ENCODE data around the gene SFRP5. TPM values are rescaled to one million over a fixed set of nuclear protein-coding genes. Genes with fewer than 3 reads are reported as not detected.

Gene SFRP5
- total and polyA plus RNA-seq, 2 donors (not counting 3 experiments of a cell fraction or from before 2014, with no cell fraction given), result not detected

GRCh38 chr10:97796651-97797050, 24.9 kb upstream of the SFRP5 start:
- H3K9me1 ChIP-seq (replicated peaks; ENCODE audit: control insufficient read depth, extremely low read depth, insufficient read depth, low read length), result no peaks in the 10 kb centered on the region
- no peak overlapping the region for H3K4me2 ChIP-seq (ENCODE audit: insufficient read depth, low read length)
- no peaks in the 10 kb centered on the region for H3K36me3 ChIP-seq (ENCODE audit: control insufficient read depth in 2 of 2, extremely low read depth in 1 of 2, insufficient read depth in 2 of 2, low read length in 2 of 2)
- no peaks in the 10 kb centered on the region for H4K20me1 ChIP-seq (replicated peaks; ENCODE audit: control insufficient read depth, extremely low read depth, insufficient read depth, low read length)
- no peak for FAIRE-seq
- no peak overlapping the region for H2AFZ ChIP-seq (ENCODE audit: low read depth, low read length)
- ChIA-PET POLR2A (no interaction called here), CTCF (interaction anchor here (1.5 kb wide), 2 partner anchors 73 to 251 kb away, joined by 3 to 5 read pairs; no protein-coding TSS in a partner anchor)
- no TSS peak for BruUV-seq (replicated peaks)
- TF ChIP-seq CTCF (IDR thresholded peaks at IDR 0.05; ENCODE audit: extremely low read depth in 1 of 2, insufficient read depth in 1 of 2, low read depth in 1 of 2, low read length in 2 of 2) (no peak), JUN (IDR thresholded peaks at IDR 0.05; ENCODE audit: borderline replicate concordance, insufficient read depth, insufficient read length, low read depth) (no peak), EZH2 (IDR thresholded peaks at IDR 0.05; ENCODE audit: borderline replicate concordance, low read depth, low read length, severe bottlenecking) (no peak), POLR2AphosphoS5 (IDR thresholded peaks at IDR 0.05; ENCODE audit: insufficient read depth, low read depth, low read length) (no peak), GATA2 (IDR thresholded peaks at IDR 0.05; ENCODE audit: insufficient read depth, insufficient read length, low read depth, low read length) (no peak), MYC (IDR thresholded peaks at IDR 0.05; ENCODE audit: low read depth, low read length) (no peak), MAX (IDR thresholded peaks at IDR 0.05; ENCODE audit: insufficient read depth, insufficient read length) (no peak), POLR2A (IDR thresholded peaks at IDR 0.05; ENCODE audit: low read depth, low read length) (no peak), FOS (IDR thresholded peaks at IDR 0.05; ENCODE audit: borderline replicate concordance, insufficient read depth, low read length) (no peak)
- no peaks in the 10 kb centered on the region for H3K79me2 ChIP-seq (ENCODE audit: control insufficient read depth, insufficient read depth, low read length)
- dilution Hi-C loops (cut with MboI; ENCODE audit: extremely low pct_ligation_motif_present, low sequenced_read_pairs), result no loop called here
- H3K9ac ChIP-seq (replicated peaks; ENCODE audit: extremely low read depth, insufficient read depth, low read length), result no peak overlapping the region
- no peak overlapping the region for H3K4me3 ChIP-seq (replicated peaks in 1 of 3; ENCODE audit: insufficient read depth in 1 of 3, low read depth in 1 of 3, low read length in 3 of 3)
- intact Hi-C loops (cut with micrococcal nuclease), result no loop called here
- no peaks in the 10 kb centered on the region for H3K4me1 ChIP-seq (ENCODE audit: control insufficient read depth, extremely low read depth, insufficient read depth, low read length)
- H3K27ac ChIP-seq (ENCODE audit: insufficient read depth, low read depth, low read length), result no peak overlapping the region
- DNase-seq (ENCODE audit: low read depth, low spot score), result no peak
- peaks cover 0 to 1% of the 10 kb centered on the region in 2 experiments for H3K27me3 ChIP-seq (ENCODE audit: control insufficient read depth in 2 of 2, insufficient read depth in 2 of 2, low read length in 2 of 2)
- H3K9me3 ChIP-seq (replicated peaks; ENCODE audit: control insufficient read depth, insufficient read depth, low read length), result no peaks in the 10 kb centered on the region

Measured in endothelial cell of umbilical vein (primary cell).